Left lung (tissue), 10 donors: ENCODE results near the gene APBA2. TPM values are rescaled to one million over a fixed set of nuclear protein-coding genes. Genes with fewer than 3 reads are reported as not detected.

ENCODE experiments used
- ATAC-seq: fragments of 200-7000 bp; cut with Tn5 transposase; one replicate; pipeline ENCODE4 v1.9.1; 2020; ENCODE audit warnings: moderate library complexity
- DNase-seq, 4 donors: peaks; one replicate each; pipeline ENCODE4 v3.0.0-alpha.2; 2013 to 2020
- H3K27ac ChIP-seq, 2 donors: fragments of 200-600 bp; sonication (generic) in 1 of 2; one replicate each; pipeline versions ENCODE4 v1.5.0 to v1.8.0; 2020 to 2021
- H3K27me3 ChIP-seq, 2 donors: fragments of 200-600 bp; sonication (generic) in 1 of 2; one replicate each; pipeline versions ENCODE4 v1.5.0 to v1.8.0; 2020 to 2021
- H3K36me3 ChIP-seq, 2 donors: fragments of 200-600 bp; sonication (generic) in 1 of 2; one replicate each; pipeline versions ENCODE4 v1.5.0 to v1.8.0; 2020 to 2021
- H3K4me1 ChIP-seq, 2 donors: fragments of 200-600 bp; one replicate each; pipeline ENCODE4 v1.8.0; 2021
- H3K4me3 ChIP-seq, 2 donors: fragments of 200-600 bp; sonication (generic) in 1 of 2; one replicate each; pipeline versions ENCODE4 v1.5.0 to v1.8.0; 2020 to 2021; ENCODE audit warnings: mild to moderate bottlenecking in 1 of 2
- H3K9me3 ChIP-seq, 2 donors: fragments of 200-600 bp; sonication (generic) in 1 of 2; one replicate each; pipeline versions ENCODE4 v1.5.0 to v1.8.0; 2020 to 2021
- intact Hi-C, 2 donors: fragments of 100-400 bp; cut with DNase I; formaldehyde crosslinking; loops; one replicate each; pipeline versions ENCODE4 v1.11.2 to v1.14.2; 2022
- polyA plus RNA-seq, 6 donors: library from polyadenylated mRNA; unstranded; fragments of 120-200 nt; gene quantifications; one replicate each; pipeline ENCODE4 v1.2.1, GENCODE V29; 2013; ENCODE audit not compliant: insufficient read length in 6 of 6
- total RNA-seq, 2 donors: library from RNA; stranded (reverse); fragmentation: NEBNext Ultra II Directional; extraction: Animal tissue kit (Norgen Biotek cat#: 25700); gene quantifications; one replicate each; pipeline ENCODE4 v1.2.1, GENCODE V29; 2021
- TF ChIP-seq, protein P1 (sequence below), 2 donors: fragments of 200-600 bp; sonication (generic) in 1 of 2; IDR thresholded peaks; one replicate each; pipeline versions ENCODE4 v1.5.0 to v1.8.0; 2021; ENCODE audit warnings: antibody characterized with exemption in 2 of 2
- donor health status: DM: no; HTN: yes; CAD: no.
- donor health status: DM: no; HTN: no; CAD: no.

The APBA2 gene
- total and polyA plus RNA-seq, 8 donors = 3.9 to 18.4 (median 11.1) TPM

DNA sequence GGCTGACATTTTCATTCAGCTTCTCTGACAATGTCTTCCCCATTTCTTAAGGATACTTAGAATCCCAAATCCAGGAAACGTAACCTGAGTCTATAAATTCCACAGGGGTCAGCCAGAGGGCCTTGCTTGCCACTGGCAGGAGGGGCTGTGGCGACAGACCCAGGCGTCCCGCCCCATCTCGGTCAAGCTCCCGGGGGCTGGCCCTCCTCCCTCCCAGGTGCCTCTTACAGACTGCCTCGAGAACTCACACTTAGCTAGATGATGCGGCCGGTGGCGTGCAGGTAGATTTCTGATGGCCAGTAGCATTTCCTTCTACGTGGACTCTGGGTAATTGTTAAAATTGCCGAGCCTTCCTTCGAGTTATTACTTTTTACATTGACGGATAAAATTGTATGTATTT is 211.4 kb downstream of the APBA2 start:
- Histone ChIP-seq H3K9me3 (no peaks in the 10 kb centered on the region), H3K4me3 (no peak overlapping the region), H3K27me3 (no peaks in the 10 kb centered on the region), H3K36me3 (no peaks in the 10 kb centered on the region), H3K4me1 (no peaks in the 10 kb centered on the region), H3K27ac (no peak overlapping the region)
- intact Hi-C loops = no loop called here
- ATAC-seq (no peak), DNase-seq (peak in 1 of 4 donors; percentile 62)
- TF ChIP-seq, protein P1, sequence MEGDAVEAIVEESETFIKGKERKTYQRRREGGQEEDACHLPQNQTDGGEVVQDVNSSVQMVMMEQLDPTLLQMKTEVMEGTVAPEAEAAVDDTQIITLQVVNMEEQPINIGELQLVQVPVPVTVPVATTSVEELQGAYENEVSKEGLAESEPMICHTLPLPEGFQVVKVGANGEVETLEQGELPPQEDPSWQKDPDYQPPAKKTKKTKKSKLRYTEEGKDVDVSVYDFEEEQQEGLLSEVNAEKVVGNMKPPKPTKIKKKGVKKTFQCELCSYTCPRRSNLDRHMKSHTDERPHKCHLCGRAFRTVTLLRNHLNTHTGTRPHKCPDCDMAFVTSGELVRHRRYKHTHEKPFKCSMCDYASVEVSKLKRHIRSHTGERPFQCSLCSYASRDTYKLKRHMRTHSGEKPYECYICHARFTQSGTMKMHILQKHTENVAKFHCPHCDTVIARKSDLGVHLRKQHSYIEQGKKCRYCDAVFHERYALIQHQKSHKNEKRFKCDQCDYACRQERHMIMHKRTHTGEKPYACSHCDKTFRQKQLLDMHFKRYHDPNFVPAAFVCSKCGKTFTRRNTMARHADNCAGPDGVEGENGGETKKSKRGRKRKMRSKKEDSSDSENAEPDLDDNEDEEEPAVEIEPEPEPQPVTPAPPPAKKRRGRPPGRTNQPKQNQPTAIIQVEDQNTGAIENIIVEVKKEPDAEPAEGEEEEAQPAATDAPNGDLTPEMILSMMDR (IDR thresholded peaks at IDR 0.05) = no peak

DNA sequence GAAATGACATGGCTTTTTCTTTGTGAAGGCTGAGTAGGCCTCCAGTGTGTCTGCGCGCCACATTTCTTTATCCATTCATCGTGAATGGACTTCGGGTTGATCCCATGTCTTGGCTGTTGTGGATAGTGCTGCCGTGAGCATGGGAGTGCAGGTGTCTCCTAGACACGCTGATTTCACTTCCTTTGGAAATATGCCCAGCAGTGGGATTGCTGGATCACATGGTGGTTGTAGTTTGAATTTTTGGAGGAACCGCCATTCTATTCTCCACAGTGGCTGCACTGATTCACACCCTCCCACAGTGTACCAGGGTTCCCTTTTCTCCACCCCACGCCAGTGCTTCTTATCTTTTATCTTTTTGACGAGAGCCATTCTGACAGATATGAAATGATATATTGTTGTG is 212.2 kb downstream of the APBA2 start:
- TF ChIP-seq, protein P1 (IDR thresholded peaks at IDR 0.05) = no peak
- Histone ChIP-seq H3K4me3 (no peak overlapping the region), H3K9me3 (no peaks in the 10 kb centered on the region), H3K27ac (no peak overlapping the region), H3K36me3 (no peaks in the 10 kb centered on the region), H3K27me3 (peaks cover 0 to 2% of the 10 kb centered on the region in 2 donors), H3K4me1 (no peaks in the 10 kb centered on the region)
- DNase-seq (no peak), ATAC-seq (no peak)
- intact Hi-C loops = no loop called here

DNA sequence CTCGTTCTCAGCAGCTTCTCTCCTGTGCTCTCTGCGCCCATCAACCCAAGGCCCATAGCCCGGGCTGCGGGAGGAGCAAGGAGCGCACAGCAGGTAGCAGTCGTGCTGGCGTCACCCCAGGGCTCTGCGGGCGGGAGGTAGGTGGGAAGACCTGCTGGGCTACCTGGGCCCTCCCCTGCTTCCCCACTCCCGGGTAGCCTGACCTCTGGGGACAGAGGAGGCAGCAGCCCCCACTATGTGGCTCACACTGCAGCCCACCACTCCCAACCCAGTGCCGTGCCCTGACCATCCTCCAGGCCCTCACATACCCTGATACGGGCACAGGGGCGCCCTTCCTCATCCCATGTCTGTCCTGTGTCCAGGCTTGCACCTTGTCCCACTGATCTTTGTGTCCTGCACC is 212.9 kb downstream of the APBA2 start:
- Histone ChIP-seq H3K27ac (no peak overlapping the region), H3K9me3 (no peaks in the 10 kb centered on the region), H3K4me3 (no peak overlapping the region), H3K4me1 (peaks cover 0 to 3% of the 10 kb centered on the region in 2 donors), H3K36me3 (no peaks in the 10 kb centered on the region), H3K27me3 (peaks cover 0 to 9% of the 10 kb centered on the region in 2 donors)
- no peak for DNase-seq
- intact Hi-C loops = no loop called here
- ATAC-seq = no peak
- TF ChIP-seq, protein P1 (IDR thresholded peaks at IDR 0.05) = no peak

DNA sequence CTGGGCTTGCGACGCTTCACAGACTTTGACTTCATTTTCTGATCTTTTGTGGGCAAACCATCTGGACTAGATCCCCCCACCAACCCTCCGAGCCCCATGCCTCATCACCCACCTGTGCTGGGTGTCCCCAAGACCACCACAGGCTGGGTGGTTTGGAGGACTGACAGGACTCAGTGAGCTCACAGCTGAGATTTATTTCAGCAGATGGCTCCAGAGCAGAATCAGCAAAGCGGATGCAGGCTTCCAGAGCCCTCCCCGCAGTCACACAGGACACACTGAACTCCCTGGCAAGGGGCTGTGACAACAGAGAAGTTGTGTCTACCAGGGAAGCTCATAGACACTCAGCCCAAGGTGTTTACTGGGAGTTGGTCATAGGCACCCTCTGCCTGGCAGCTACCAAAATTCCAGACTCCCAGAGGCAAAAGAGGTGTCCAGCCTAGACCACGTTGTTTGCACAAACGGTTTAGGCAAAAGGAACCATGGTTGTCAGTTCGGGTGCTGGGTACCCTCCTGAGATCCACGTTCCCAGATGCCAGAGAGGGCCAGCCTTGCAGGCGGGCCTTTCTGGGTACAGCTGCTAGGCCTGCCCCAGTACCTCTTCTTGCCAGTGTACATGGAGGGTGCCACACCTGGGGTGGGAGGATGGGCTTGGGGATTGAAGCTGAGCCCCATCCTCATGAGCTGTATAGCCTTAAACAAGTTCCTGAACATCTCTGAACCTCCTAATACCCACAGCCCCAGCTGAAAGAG is 213.5 kb downstream of the APBA2 start:
- TF ChIP-seq, protein P1 (IDR thresholded peaks at IDR 0.05) = no peak
- Histone ChIP-seq H3K27ac (no peak overlapping the region), H3K9me3 (no peaks in the 10 kb centered on the region), H3K4me1 (peaks cover 0 to 8% of the 10 kb centered on the region in 2 donors), H3K36me3 (no peaks in the 10 kb centered on the region), H3K4me3 (no peak overlapping the region), H3K27me3 (peaks cover 0 to 15% of the 10 kb centered on the region in 2 donors)
- DNase-seq (no peak), ATAC-seq (no peak)
- intact Hi-C loops = no loop called here

DNA sequence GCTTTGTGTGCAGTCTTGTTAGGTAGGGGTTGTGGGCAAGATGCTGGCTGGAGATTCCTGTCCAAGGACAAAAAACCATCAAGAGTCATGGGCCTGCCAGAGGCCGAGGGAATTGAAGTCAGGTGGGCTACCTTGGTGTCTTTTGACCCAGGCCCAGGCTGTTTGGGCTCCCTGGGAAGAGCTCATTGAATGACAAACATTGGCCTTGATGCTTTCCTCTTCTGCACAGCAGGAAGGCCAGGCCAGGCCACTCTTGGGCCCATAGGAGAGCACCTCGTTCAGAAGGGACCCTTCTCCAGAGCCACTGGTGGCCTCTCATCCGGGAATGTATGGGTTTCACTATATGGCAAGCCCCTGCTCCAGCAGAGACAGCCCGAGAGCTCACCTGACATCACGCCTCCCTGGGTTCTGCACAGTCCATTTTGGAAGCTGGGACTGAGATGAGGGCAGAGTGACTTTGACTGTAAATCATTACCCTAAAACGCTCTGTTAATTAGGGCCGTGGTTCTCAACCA is 214.8 kb downstream of the APBA2 start:
- no peak for ATAC-seq
- Histone ChIP-seq H3K27ac (no peak overlapping the region), H3K4me1 (peaks cover 0 to 8% of the 10 kb centered on the region in 2 donors), H3K27me3 (peaks cover 0 to 25% of the 10 kb centered on the region in 2 donors), H3K4me3 (no peak overlapping the region), H3K9me3 (no peaks in the 10 kb centered on the region), H3K36me3 (no peaks in the 10 kb centered on the region)
- no peak for DNase-seq
- TF ChIP-seq, protein P1 (IDR thresholded peaks at IDR 0.05) = no peak
- intact Hi-C loops = loop anchor here in 1 of 2 donors (10.0 kb wide), 1 partner anchor 216 kb away; the partner anchor contains the start of gene APBA2
